Aorta (tissue), 5 donors: ENCODE data around the gene APLP1. TPM values are rescaled to one million over a fixed set of nuclear protein-coding genes. Genes with fewer than 3 reads are reported as not detected.

ENCODE experiments used
- ATAC-seq: fragments of 200-7000 bp; cut with Tn5 transposase; one replicate; pipeline ENCODE4 v1.9.1; 2022; ENCODE audit warnings: moderate library complexity; ENCODE audit not compliant: low FRiP score
- DNase-seq, 2 donors: peaks; one replicate each; pipeline ENCODE4 v3.0.0-alpha.2; 2020
- H3K27ac ChIP-seq, 2 donors: one replicate each; pipeline ENCODE4 v1.5.1; 2013; ENCODE audit warnings: low read length in 2 of 2, mild to moderate bottlenecking in 2 of 2, moderate library complexity in 2 of 2, control low read depth in 1 of 2, inconsistent platforms in 1 of 2, low read depth in 1 of 2
- H3K27me3 ChIP-seq, 2 donors: one replicate each; pipeline ENCODE4 v1.6.1; 2013; ENCODE audit warnings: control low read depth in 1 of 2, low read length in 1 of 2, mild to moderate bottlenecking in 1 of 2, moderate library complexity in 1 of 2; ENCODE audit not compliant: insufficient read depth in 2 of 2, control insufficient read depth in 1 of 2
- H3K36me3 ChIP-seq, 2 donors: one replicate each; pipeline ENCODE4 v1.6.1; 2013; ENCODE audit warnings: control low read depth in 1 of 2, low read length in 1 of 2, mild to moderate bottlenecking in 1 of 2; ENCODE audit not compliant: insufficient read depth in 2 of 2, control insufficient read depth in 1 of 2
- H3K4me1 ChIP-seq, 2 donors: one replicate each; pipeline ENCODE4 v1.6.1; 2013; ENCODE audit warnings: low read length in 2 of 2, control low read depth in 1 of 2, mild to moderate bottlenecking in 1 of 2, moderate library complexity in 1 of 2; ENCODE audit not compliant: insufficient read depth in 2 of 2, control insufficient read depth in 1 of 2
- H3K4me3 ChIP-seq, 2 donors: one replicate each; pipeline ENCODE4 v1.5.1; 2013; ENCODE audit warnings: low read length in 2 of 2, control low read depth in 1 of 2, mild to moderate bottlenecking in 1 of 2
- H3K9me3 ChIP-seq: one replicate; pipeline ENCODE4 v1.6.1; 2013; ENCODE audit warnings: mild to moderate bottlenecking, low read length; ENCODE audit not compliant: control insufficient read depth
- WGBS, 2 donors: extraction: QIAGEN DNeasy Blood & Tissue Kit; methylation state at CpG; one replicate each; pipeline ENCODE4 v1.1.7; 2013; 5-methylcytosine and 5-hydroxymethylcytosine counted together
- intact Hi-C, 2 donors: fragments of 100-400 bp; cut with DNase I; formaldehyde crosslinking; loops; one replicate each; pipeline versions ENCODE4 v1.14.2 to v1.15.0; 2022
- polyA plus RNA-seq, 2 donors: library from polyadenylated mRNA; stranded (reverse); fragments of 200-250 nt; gene quantifications; one replicate each; pipeline ENCODE4 v1.2.3, GENCODE V29; 2013
- total RNA-seq, 2 donors: library from RNA; stranded (reverse); fragmentation: NEBNext Ultra II Directional; extraction: Animal tissue kit (Norgen Biotek cat#: 25700); gene quantifications; one replicate each; pipeline ENCODE4 v1.2.1, GENCODE V29; 2021
- donor health status: healthy with polysubstance abuse.
- donor health status: Bipolar disorder and iron deficiency.
- donor health status: DM: no; HTN: no; CAD: no.
- donor health status: DM: no; HTN: no; CAD: no.
- donor health status: DM: yes; HTN: yes; CAD: no.

The APLP1 gene
- total and polyA plus RNA-seq, 4 donors: 7.6 to 23.0 (median 13.2) TPM

DNA sequence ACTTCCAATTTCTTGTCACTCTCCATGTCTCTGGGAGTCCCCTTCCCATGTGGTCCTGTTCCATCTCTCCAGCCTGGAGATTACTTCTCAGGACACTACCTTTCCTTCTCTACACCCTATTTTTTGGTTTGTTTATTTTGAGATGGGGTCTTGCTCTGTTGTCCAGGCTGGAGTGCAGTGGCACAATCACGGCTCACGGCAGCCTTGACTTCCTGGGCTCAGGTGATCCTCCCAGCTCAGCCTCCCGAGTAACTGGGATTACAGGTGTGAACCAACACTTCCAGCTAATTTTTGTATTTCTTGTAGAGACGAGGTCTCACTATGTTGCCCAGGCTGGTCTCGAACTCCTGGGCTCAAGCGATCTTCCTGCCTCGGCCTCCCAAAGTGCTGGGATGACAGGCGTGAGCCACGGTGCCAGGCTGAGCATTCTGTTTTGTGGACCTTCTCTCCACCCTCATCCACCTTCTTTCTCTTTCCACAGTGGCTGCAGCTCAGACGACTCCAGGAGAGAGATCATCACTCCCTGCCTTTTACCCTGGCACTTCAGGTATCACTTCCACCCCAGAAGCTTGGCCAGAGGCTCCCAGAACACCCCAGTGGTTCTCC lies 34.6 kb downstream of the APLP1 start:
- DNase-seq: no peak
- intact Hi-C loops: no loop called here
- no peaks in the 10 kb centered on the region for H3K9me3 ChIP-seq
- H3K4me3 ChIP-seq: no peak overlapping the region
- WGBS, 2 donors: 70 to 72% methylated on average over 10 of the region's 10 CpGs
- H3K36me3 ChIP-seq: no peaks in the 10 kb centered on the region
- no peaks in the 10 kb centered on the region for H3K4me1 ChIP-seq
- no peak overlapping the region for H3K27ac ChIP-seq
- ATAC-seq: no peak
- H3K27me3 ChIP-seq: no peaks in the 10 kb centered on the region

GRCh38 chr19:35903550-35904179 lies 35.3 kb downstream of the APLP1 start:
- Histone ChIP-seq H3K4me1 (no peaks in the 10 kb centered on the region), H3K36me3 (no peaks in the 10 kb centered on the region), H3K4me3 (no peak overlapping the region), H3K27me3 (no peaks in the 10 kb centered on the region), H3K27ac (no peak overlapping the region), H3K9me3 (no peaks in the 10 kb centered on the region)
- intact Hi-C loops: no loop called here
- 2 to 3% methylated on average over 20 to 24 of the region's 24 CpGs for WGBS, 2 donors
- peak; percentile 86 to 93 for DNase-seq
- ATAC-seq: no peak

DNA sequence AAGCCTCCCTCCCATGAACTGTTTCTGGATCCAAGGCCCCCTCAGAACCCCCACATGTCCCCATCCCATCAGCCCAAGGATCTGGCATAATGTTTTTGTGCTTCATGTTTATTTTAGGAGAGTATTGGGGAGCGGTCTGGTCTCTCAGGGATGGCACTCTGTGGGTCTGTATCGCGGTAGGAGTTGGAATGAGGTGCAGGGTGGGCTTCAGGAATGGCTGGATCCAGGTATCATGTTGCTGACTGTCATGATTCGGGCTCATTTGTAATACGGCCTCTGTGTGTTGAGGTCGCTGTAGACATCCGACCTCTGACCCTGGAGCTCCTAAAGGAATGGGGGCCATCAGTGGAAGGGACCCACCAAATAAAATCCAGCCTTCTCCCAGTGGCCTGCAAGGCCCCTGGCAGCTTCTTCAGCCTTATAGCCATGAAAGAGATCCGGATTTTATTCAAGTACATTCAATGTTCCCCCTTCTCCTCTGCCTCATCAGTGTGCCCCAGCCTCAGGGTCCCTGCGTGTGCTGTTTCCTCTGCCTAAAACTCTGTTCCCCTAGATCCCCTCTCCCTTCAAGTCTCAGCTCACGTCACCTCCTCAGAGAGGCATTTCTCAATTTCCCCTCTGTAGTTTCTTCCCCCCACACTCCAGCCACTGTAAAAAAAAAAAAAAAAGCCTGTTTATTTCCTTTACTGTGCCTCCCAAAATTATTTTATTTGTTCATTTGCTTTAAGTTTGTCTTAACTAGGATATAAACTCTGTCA lies 36.1 kb downstream of the APLP1 start:
- intact Hi-C loops: no loop called here
- no peak for DNase-seq
- Histone ChIP-seq H3K9me3 (no peaks in the 10 kb centered on the region), H3K27ac (no peak overlapping the region), H3K4me3 (no peak overlapping the region), H3K36me3 (no peaks in the 10 kb centered on the region), H3K27me3 (no peaks in the 10 kb centered on the region), H3K4me1 (no peaks in the 10 kb centered on the region)
- WGBS, 2 donors: 86 to 88% methylated on average over 10 of the region's 10 CpGs
- ATAC-seq: no peak

GRCh38 chr19:35905178-35905727 lies 36.9 kb downstream of the APLP1 start:
- H3K36me3 ChIP-seq: no peaks in the 10 kb centered on the region
- ATAC-seq (no peak), DNase-seq (no peak)
- no peaks in the 10 kb centered on the region for H3K4me1 ChIP-seq
- no peak overlapping the region for H3K4me3 ChIP-seq
- H3K27ac ChIP-seq: no peak overlapping the region
- intact Hi-C loops: no loop called here
- no peaks in the 10 kb centered on the region for H3K9me3 ChIP-seq
- WGBS, 2 donors: 76 to 78% methylated on average over 6 of the region's 6 CpGs
- H3K27me3 ChIP-seq: no peaks in the 10 kb centered on the region

- WGBS, 2 donors: 44 to 45% methylated on average over 12 of the region's 12 CpGs
- Histone ChIP-seq H3K36me3 (no peaks in the 10 kb centered on the region), H3K4me1 (no peaks in the 10 kb centered on the region), H3K4me3 (no peak overlapping the region), H3K9me3 (no peaks in the 10 kb centered on the region), H3K27me3 (no peaks in the 10 kb centered on the region), H3K27ac (no peak overlapping the region)
- ATAC-seq (no peak), DNase-seq (no peak)
- intact Hi-C loops: no loop called here
Measured at GRCh38 chr19:35907377-35907745, 39.0 kb downstream of the APLP1 start.

DNA sequence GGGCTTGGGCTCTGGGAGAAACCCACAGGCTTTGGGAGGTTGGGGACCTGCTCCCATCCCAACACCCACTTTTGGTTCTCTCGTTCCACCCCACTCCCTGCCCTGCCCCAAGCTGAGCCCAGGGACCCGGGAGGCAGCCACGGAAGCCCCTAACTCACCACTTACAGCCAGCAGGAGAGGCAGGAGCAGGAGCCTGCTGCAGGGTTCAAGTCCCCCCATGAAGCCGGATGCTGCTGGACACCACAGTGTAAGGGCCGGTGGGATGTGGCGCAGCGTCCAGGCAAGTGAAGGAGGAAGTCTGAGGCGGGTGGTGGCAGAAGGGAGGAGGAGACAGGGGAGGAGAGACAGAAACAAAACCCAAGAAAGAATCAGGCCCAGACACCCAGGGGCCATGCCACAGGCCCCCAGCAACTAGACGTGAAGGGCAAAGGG lies 39.7 kb downstream of the APLP1 start, which contains the start of gene TYROBP:
TSS of gene TYROBP (minus strand) at position 286 of the 432 bp plus-strand sequence. CDS start at position 219, 67 bp downstream.
- Histone ChIP-seq H3K9me3 (no peaks in the 10 kb centered on the region), H3K27me3 (no peaks in the 10 kb centered on the region), H3K27ac (no peak within 1 kb of the TSS), H3K36me3 (no peaks in the 10 kb centered on the region), H3K4me1 (no peaks in the 10 kb centered on the region), H3K4me3 (no peak within 1 kb of the TSS)
- ATAC-seq (peak; percentile 30), DNase-seq (peak in 1 of 2 donors; percentile 78)
- WGBS, 2 donors: 69 to 70% methylated on average over 9 of the region's 9 CpGs
- intact Hi-C loops: no loop called here

- DNase-seq (peak; percentile 87 to 95), ATAC-seq (peak; percentile 79)
- WGBS, 2 donors: 69 to 71% methylated on average over 10 of the region's 10 CpGs
- intact Hi-C loops: no loop called here
- Histone ChIP-seq H3K9me3 (no peaks in the 10 kb centered on the region), H3K4me3 (no peak overlapping the region), H3K27me3 (no peaks in the 10 kb centered on the region), H3K27ac (no peak overlapping the region), H3K4me1 (no peaks in the 10 kb centered on the region), H3K36me3 (no peaks in the 10 kb centered on the region)
Measured at GRCh38 chr19:35908973-35909683, 40.8 kb downstream of the APLP1 start.

DNA sequence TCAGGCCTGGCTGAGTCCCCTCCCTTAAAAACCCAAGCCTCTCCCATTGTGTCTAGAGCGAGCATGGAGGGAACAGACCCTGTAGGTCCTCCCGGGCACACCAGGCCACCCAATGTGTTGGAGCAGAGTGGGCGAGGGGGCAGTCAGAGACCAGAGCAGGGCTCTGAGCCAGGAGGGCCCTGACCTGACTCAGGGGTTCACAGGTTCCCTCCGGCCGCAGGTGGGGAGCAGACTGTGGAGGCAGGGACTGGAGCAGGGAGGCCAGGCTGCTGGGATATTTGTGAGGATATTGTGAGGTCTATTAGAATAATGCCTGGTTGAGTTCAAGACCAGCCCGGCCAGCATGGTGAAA lies 41.3 kb downstream of the APLP1 start:
- H3K4me1 ChIP-seq: no peaks in the 10 kb centered on the region
- DNase-seq: no peak
- no peak overlapping the region for H3K4me3 ChIP-seq
- no peaks in the 10 kb centered on the region for H3K27me3 ChIP-seq
- no peaks in the 10 kb centered on the region for H3K9me3 ChIP-seq
- 63 to 66% methylated on average over 6 of the region's 6 CpGs for WGBS, 2 donors
- ATAC-seq: peak; percentile 9
- intact Hi-C loops: no loop called here
- no peak overlapping the region for H3K27ac ChIP-seq
- H3K36me3 ChIP-seq: no peaks in the 10 kb centered on the region
